A673 (cell line): ENCODE measurements around the gene SHISA9. TPM values are rescaled to one million over a fixed set of nuclear protein-coding genes. Genes with fewer than 3 reads are reported as not detected.

Experiments
- BruUV-seq: library from RNA; stranded (reverse); fragments of 400-500 nt; replicated peaks from 2 replicates; lab custom pipeline; 2021; lab: Mats Ljungman, UMichigan
- CTCF ChIA-PET: fragments of 300-600 bp; sonication (Branson Sonifier 250); formaldehyde crosslinking; loops from one replicate; lab custom pipeline; 2022; ENCODE audit warnings: antibody characterized with exemption; lab: Charles Lee
- POLR2A ChIA-PET: fragments of 300-600 bp; sonication (Branson Sonifier 250); formaldehyde crosslinking; loops from one replicate; lab custom pipeline; 2022; ENCODE audit warnings: antibody characterized with exemption; ENCODE audit not compliant: low non-redundant PET; lab: Charles Lee
- DNase-seq: peaks from one replicate; pipeline ENCODE4 v3.0.0-alpha.2; 2015; ENCODE audit warnings: low spot score
- H3K27ac ChIP-seq: fragments of 200-600 bp; sonication (generic); 2 replicates; pipeline ENCODE4 v1.5.1; 2016; ENCODE audit warnings: mixed run types, low read depth, mild to moderate bottlenecking, mixed read lengths, antibody characterized with exemption, low read length; ENCODE audit not compliant: poor library complexity, severe bottlenecking
- H3K27me3 ChIP-seq: fragments of 200-600 bp; sonication (generic); replicated peaks from 2 replicates; pipeline ENCODE4 v1.6.1; 2017; ENCODE audit warnings: mixed run types, low read depth, mild to moderate bottlenecking, mixed read lengths, antibody characterized with exemption, low read length; ENCODE audit not compliant: insufficient read depth, poor library complexity
- H3K36me3 ChIP-seq: fragments of 200-600 bp; sonication (generic); 2 replicates; pipeline ENCODE4 v1.6.1; 2016; ENCODE audit warnings: mixed run types, mild to moderate bottlenecking, mixed read lengths, antibody characterized with exemption, low read length; ENCODE audit not compliant: insufficient read depth, poor library complexity, severe bottlenecking
- H3K4me1 ChIP-seq: fragments of 200-600 bp; sonication (generic); 2 replicates; pipeline ENCODE4 v1.6.1; 2017; ENCODE audit warnings: mixed run types, mild to moderate bottlenecking, mixed read lengths, antibody characterized with exemption, low read length; ENCODE audit not compliant: insufficient read depth, poor library complexity, severe bottlenecking
- H3K4me3 ChIP-seq: fragments of 200-600 bp; sonication (generic); 2 replicates; pipeline ENCODE4 v1.5.1; 2016; ENCODE audit warnings: low read depth, mixed run types, mild to moderate bottlenecking, mixed read lengths, low read length; ENCODE audit not compliant: poor library complexity, severe bottlenecking
- H3K9me3 ChIP-seq: fragments of 200-600 bp; sonication (generic); 2 replicates; pipeline ENCODE4 v1.6.1; 2016; ENCODE audit warnings: mixed run types, low read depth, mild to moderate bottlenecking, mixed read lengths, antibody characterized with exemption, low read length; ENCODE audit not compliant: poor library complexity, severe bottlenecking
- EZH2 ChIP-seq: fragments of 200-600 bp; sonication (generic); IDR thresholded peaks from 2 replicates; pipeline ENCODE4 v1.6.1; 2017; ENCODE audit warnings: borderline replicate concordance, low read depth, mild to moderate bottlenecking, mixed read lengths, antibody characterized with exemption, low read length; ENCODE audit not compliant: poor library complexity, severe bottlenecking
- intact Hi-C: fragments of 100-400 bp; cut with micrococcal nuclease; formaldehyde crosslinking; loops from one replicate; pipeline ENCODE4 v1.10.0; 2022; ENCODE audit not compliant: unreplicated experiment
- total RNA-seq: library from RNA; stranded (reverse); gene quantifications from 2 replicates; pipeline ENCODE4 v1.2.3, GENCODE V29; 2021
- TF ChIP-seq, protein P1 (sequence below): fragments of 300-800, 200-600 bp; sonication (generic); conservative IDR thresholded peaks from 2 replicates; pipeline ENCODE4 v1.5.1; 2017; ENCODE audit warnings: low read depth, mild to moderate bottlenecking, antibody characterized with exemption, low read length, moderate library complexity, mixed read lengths

SHISA9 gene
- total RNA-seq, 1 experiment from 2014 or later: not detected

DNA sequence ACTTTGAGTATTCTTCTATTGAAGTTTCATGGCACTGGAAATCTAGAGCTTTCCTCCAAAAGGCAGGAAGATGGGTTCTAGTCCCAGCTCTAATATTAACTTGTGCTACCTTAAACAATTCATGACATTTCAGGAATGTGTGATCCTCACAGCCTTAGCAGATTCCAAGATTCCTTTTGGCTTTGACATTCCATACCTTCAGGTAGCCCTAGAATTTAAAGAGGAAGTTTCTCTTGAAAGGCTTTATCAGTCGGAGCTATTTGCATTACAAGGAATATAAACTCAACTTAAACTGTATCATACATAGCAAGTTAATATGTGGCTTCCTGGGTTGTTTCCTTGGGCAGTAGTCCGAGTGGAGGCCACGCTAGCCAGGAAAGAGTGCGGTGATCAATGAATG, 330.0 kb downstream of the SHISA9 start:
- DNase-seq: no peak
- Histone ChIP-seq H3K4me1 (no peaks in the 10 kb centered on the region), H3K27ac (no peak overlapping the region), H3K36me3 (no peaks in the 10 kb centered on the region), H3K27me3 (no peaks in the 10 kb centered on the region), H3K9me3 (peaks cover 38% of the 10 kb centered on the region), H3K4me3 (no peak overlapping the region)
- ChIA-PET POLR2A (no interaction called here), CTCF (no interaction called here)
- no TSS peak for BruUV-seq
- intact Hi-C loops: no loop called here
- TF ChIP-seq EZH2: no peak
- TF ChIP-seq, protein P1, sequence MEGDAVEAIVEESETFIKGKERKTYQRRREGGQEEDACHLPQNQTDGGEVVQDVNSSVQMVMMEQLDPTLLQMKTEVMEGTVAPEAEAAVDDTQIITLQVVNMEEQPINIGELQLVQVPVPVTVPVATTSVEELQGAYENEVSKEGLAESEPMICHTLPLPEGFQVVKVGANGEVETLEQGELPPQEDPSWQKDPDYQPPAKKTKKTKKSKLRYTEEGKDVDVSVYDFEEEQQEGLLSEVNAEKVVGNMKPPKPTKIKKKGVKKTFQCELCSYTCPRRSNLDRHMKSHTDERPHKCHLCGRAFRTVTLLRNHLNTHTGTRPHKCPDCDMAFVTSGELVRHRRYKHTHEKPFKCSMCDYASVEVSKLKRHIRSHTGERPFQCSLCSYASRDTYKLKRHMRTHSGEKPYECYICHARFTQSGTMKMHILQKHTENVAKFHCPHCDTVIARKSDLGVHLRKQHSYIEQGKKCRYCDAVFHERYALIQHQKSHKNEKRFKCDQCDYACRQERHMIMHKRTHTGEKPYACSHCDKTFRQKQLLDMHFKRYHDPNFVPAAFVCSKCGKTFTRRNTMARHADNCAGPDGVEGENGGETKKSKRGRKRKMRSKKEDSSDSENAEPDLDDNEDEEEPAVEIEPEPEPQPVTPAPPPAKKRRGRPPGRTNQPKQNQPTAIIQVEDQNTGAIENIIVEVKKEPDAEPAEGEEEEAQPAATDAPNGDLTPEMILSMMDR: no peak

- ChIA-PET CTCF (no interaction called here), POLR2A (no interaction called here)
- Histone ChIP-seq H3K4me3 (no peak overlapping the region), H3K36me3 (no peaks in the 10 kb centered on the region), H3K4me1 (no peaks in the 10 kb centered on the region), H3K27me3 (no peaks in the 10 kb centered on the region), H3K27ac (no peak overlapping the region), H3K9me3 (peaks cover 16% of the 10 kb centered on the region)
- intact Hi-C loops: no loop called here
- DNase-seq: no peak
- no TSS peak for BruUV-seq
- TF ChIP-seq, protein P1: no peak
- TF ChIP-seq EZH2: no peak
Measured at GRCh38 chr16:13234999-13235398, 333.6 kb downstream of the SHISA9 start.

DNA sequence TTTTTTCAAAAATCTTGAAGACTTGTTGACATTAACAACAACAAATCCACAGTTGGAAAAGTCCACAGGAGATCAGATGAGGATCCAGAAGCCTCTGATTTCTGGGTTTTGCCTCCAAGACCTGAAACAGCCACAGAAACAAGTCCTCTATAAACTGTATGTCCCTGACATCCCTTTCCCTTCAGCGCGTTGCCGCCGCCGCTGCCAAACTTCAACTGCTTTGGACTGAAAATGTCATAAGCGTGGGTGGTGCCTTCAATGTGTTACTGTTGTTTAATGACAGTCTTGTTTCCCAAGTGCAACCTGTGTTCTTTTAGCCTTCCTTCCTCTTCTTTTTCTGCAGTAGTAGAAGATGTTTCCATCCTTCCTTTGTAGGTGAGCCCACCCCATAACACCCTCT, 334.9 kb downstream of the SHISA9 start:
- Histone ChIP-seq H3K4me3 (no peak overlapping the region), H3K27ac (no peak overlapping the region), H3K4me1 (no peaks in the 10 kb centered on the region), H3K27me3 (no peaks in the 10 kb centered on the region), H3K9me3 (peaks cover 14% of the 10 kb centered on the region), H3K36me3 (no peaks in the 10 kb centered on the region)
- intact Hi-C loops: no loop called here
- no TSS peak for BruUV-seq
- ChIA-PET POLR2A (no interaction called here), CTCF (no interaction called here)
- DNase-seq: no peak
- TF ChIP-seq EZH2: no peak
- TF ChIP-seq, protein P1: no peak
